Prostate gland (tissue), 2 donors: ENCODE data around the gene ENTPD8. TPM values are rescaled to one million over a fixed set of nuclear protein-coding genes. Genes with fewer than 3 reads are reported as not detected.
"Not testable (repeated sequence)": the region's sequence is repeated elsewhere in the genome, so short reads cannot be mapped to it uniquely, and the experiment has no call there.

Source experiments
- DNase-seq: peaks from one replicate; pipeline ENCODE4 v3.0.0-alpha.2; 2019; ENCODE audit warnings: low spot score
- H3K27ac ChIP-seq, 2 donors: fragments of 200-600 bp; sonication (generic); 2 replicates each; pipeline ENCODE4 v1.5.1; 2017 to 2019
- H3K27me3 ChIP-seq: fragments of 200-600 bp; sonication (generic); replicated peaks from 2 replicates; pipeline ENCODE4 v1.5.1; 2019; ENCODE audit not compliant: insufficient read depth
- H3K36me3 ChIP-seq, 2 donors: fragments of 200-600 bp; sonication (generic); 1 replicate in 1 of 2; 2 replicates in 1 of 2; pipeline versions ENCODE4 v1.5.1 to v1.8.1; 2017 to 2019
- H3K4me1 ChIP-seq: fragments of 200-600 bp; sonication (generic); replicated peaks from 2 replicates; pipeline ENCODE4 v1.5.1; 2019
- H3K4me3 ChIP-seq, 2 donors: fragments of 200-600 bp; sonication (generic); 2 replicates each; pipeline ENCODE4 v1.5.1; 2017 to 2019
- H3K9me3 ChIP-seq: fragments of 200-600 bp; sonication (generic); 2 replicates; pipeline ENCODE4 v1.5.1; 2017
- POLR2A ChIP-seq: fragments of 450-650 bp; IDR thresholded peaks from one replicate; pipeline ENCODE4 v1.6.1; 2016; ENCODE audit warnings: antibody characterized with exemption, mild to moderate bottlenecking
- POLR2AphosphoS5 ChIP-seq: sonication (generic); formaldehyde crosslinking; IDR thresholded peaks from one replicate; pipeline ENCODE4 v1.6.1; 2017; ENCODE audit warnings: antibody characterized with exemption
- WGBS: methylation state at CpG from one replicate; pipeline ENCODE4 v1.1.5; 2018; 5-methylcytosine and 5-hydroxymethylcytosine counted together
- intact Hi-C: fragments of 100-400 bp; cut with DNase I; formaldehyde crosslinking; loops from one replicate; pipeline ENCODE4 v1.14.2; 2022
- total RNA-seq, 2 donors: library from RNA; depleted of rRNA; stranded (reverse); fragments of >200 nt; gene quantifications; one replicate each; pipeline ENCODE4 v1.1.0, GENCODE V29; 2016
- TF ChIP-seq, protein P1 (sequence below), 4 experiments: fragments of 200-600 bp in 2 of 4; fragments of 450-650 bp in 2 of 4; sonication (generic) in 2 of 4; IDR thresholded peaks; 1 replicate in 3 of 4; 2 replicates in 1 of 4; pipeline ENCODE4 v1.5.1; 2016 to 2019; ENCODE audit warnings: antibody characterized with exemption in 4 of 4, mild to moderate bottlenecking in 2 of 4, moderate library complexity in 2 of 4

ENTPD8 gene
- total RNA-seq, 2 donors from 2014 or later: 1.8 TPM

DNA sequence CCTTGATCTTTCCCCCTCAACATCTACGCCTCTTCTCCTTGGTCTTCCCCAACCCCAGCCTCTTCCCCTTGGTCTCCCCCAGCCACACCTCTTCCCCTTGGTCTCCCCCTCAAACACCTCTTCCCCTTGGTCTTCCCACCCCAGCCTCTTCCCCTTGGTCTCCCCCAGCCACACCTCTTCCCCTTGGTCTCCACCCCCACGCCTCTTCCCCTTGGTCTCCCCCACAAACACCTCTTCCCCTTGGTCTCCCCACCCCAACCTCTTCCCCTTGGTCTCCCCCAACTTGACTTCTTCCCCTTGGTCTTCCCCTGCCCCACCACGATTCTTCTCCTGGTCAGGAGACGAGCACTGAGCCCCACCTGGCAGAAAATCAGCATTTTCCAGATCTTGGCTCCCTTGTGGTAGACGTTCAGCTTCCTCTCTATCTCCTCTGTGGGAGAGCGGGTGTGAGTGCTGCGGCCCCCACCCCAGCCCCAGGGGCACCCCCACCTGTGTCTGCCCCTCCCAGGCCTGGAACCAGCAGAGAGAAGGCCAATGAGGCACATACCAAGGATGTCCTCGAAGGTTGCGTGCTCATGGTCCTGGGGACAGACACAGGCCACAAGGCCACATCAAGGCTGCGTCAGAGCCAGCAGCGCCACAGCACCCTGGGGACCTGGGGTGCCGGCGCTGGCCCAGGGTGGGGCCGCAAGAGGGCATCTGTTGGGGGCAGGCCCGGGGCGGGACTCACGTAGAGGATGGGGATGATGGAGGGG lies 11.0 kb upstream of the ENTPD8 start:
- Histone ChIP-seq H3K36me3 (no peaks in the 10 kb centered on the region), H3K4me3 (no peak overlapping the region), H3K27ac (no peak overlapping the region), H3K9me3 (no peaks in the 10 kb centered on the region), H3K27me3 (no peaks in the 10 kb centered on the region), H3K4me1 (peaks cover 4% of the 10 kb centered on the region)
- TF ChIP-seq, protein P1, sequence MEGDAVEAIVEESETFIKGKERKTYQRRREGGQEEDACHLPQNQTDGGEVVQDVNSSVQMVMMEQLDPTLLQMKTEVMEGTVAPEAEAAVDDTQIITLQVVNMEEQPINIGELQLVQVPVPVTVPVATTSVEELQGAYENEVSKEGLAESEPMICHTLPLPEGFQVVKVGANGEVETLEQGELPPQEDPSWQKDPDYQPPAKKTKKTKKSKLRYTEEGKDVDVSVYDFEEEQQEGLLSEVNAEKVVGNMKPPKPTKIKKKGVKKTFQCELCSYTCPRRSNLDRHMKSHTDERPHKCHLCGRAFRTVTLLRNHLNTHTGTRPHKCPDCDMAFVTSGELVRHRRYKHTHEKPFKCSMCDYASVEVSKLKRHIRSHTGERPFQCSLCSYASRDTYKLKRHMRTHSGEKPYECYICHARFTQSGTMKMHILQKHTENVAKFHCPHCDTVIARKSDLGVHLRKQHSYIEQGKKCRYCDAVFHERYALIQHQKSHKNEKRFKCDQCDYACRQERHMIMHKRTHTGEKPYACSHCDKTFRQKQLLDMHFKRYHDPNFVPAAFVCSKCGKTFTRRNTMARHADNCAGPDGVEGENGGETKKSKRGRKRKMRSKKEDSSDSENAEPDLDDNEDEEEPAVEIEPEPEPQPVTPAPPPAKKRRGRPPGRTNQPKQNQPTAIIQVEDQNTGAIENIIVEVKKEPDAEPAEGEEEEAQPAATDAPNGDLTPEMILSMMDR (IDR thresholded peaks at IDR 0.05): no peak
- TF ChIP-seq POLR2AphosphoS5 (no peak), POLR2A (no peak)
- whole genome bisulfite sequencing: 92% methylated on average over 17 of the region's 17 CpGs
- intact Hi-C loops: no loop called here
- DNase-seq: no peak

DNA sequence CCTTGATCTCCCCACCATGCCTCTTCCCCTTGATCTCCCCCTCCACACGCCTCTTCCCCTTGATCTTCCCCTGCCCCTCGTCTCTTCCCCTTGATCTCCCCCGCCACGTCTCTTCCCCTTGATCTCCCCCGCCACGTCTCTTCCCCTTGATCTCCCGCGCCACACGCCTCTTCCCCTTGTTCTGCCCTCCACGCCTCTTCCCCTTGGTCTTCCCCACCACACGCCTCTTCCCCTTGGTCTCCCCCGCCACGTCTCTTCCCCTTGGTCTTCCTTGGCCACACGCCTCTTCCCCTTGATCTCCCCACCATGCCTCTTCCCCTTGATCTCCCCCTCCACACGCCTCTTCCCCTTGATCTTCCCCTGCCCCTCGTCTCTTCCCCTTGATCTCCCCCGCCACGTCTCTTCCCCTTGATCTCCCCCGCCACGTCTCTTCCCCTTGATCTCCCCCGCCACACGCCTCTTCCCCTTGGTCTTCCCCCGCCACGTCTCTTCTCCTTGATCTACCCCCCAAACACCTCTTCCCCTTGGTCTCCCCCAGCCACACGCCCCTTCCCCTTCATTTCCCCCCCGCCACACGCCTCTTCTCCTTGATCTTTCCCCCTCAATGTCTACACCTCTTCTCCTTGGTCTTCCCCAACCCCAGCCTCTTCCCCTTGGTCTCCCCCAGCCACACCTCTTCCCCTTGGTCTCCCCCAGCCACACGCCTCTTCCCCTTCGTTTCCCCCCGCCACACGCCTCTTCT lies 10.3 kb upstream of the ENTPD8 start:
- H3K4me3 ChIP-seq, intact Hi-C loops, H3K27ac ChIP-seq, DNase-seq, H3K9me3 ChIP-seq, H3K27me3 ChIP-seq, H3K4me1 ChIP-seq, H3K36me3 ChIP-seq: not testable (repeated sequence)
- 84% methylated on average over 20 of the region's 31 CpGs for WGBS

DNA sequence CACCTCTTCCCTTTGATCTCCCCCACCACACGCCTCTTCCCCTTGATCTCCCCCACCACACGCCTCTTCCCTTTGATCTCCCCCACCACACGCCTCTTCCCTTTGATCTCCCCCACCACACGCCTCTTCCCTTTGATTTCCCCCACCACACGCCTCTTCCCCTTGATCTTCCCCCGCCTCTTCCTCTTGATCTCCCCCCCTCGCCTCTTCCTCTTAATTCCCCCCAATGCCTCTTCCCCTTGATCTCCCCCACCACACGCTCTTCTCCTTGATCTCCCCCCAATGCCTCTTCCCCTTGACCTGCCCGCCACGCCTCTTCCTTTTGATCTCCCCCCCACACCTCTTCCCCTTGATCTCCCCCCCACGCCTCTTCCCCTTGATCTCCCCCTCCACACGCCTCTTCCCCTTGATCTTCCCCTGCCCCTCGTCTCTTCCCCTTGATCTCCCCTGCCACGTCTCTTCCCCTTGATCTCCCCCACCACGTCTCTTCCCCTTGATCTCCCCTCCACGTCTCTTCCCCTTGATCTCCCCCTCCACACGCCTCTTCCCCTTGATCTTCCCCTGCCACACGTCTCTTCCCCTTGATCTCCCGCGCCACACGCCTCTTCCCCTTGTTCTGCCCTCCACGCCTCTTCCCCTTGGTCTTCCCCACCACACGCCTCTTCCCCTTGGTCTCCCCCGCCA lies 9.5 kb upstream of the ENTPD8 start:
- H3K27ac ChIP-seq, H3K4me3 ChIP-seq, DNase-seq, H3K36me3 ChIP-seq, H3K9me3 ChIP-seq, intact Hi-C loops, H3K4me1 ChIP-seq, H3K27me3 ChIP-seq: not testable (repeated sequence)
- 89% methylated on average over 23 of the region's 24 CpGs for WGBS

DNA sequence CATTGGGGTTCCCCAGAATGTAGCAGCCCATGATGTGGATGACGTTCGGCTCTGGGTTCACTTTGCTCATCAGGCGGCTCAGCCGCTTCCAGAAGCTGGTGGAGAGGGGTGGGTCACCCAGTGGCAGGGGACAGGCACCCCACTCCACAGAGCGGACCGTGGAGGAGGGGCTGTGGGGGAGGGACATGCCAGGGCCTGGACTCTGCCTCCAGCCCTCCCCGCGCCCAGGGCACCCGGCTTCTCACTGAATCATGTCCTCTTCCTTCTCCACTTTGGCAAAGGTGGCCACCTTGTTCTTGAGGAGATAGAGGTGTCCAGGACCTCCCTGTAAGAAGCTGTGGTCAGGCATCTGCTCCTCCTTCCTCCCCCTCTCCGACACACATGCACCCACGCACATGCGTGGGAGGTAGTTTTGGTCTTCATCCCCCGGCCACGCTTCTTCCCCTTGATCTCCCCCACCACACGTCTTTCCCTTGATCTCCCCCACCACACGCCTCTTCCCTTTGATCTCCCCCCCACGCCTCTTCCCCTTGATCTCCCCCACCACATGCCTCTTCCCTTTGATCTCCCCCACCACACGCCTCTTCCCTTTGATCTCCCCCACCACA lies 8.9 kb upstream of the ENTPD8 start:
- Histone ChIP-seq H3K36me3 (no peaks in the 10 kb centered on the region), H3K27me3 (no peaks in the 10 kb centered on the region), H3K9me3 (no peaks in the 10 kb centered on the region), H3K27ac (no peak overlapping the region), H3K4me1 (peaks cover 4% of the 10 kb centered on the region), H3K4me3 (no peak overlapping the region)
- intact Hi-C loops: no loop called here
- no peak for DNase-seq
- TF ChIP-seq POLR2A (no peak), POLR2AphosphoS5 (no peak)
- TF ChIP-seq, protein P1 (IDR thresholded peaks at IDR 0.05): no peak
- WGBS: 80% methylated on average over 18 of the region's 18 CpGs

DNA sequence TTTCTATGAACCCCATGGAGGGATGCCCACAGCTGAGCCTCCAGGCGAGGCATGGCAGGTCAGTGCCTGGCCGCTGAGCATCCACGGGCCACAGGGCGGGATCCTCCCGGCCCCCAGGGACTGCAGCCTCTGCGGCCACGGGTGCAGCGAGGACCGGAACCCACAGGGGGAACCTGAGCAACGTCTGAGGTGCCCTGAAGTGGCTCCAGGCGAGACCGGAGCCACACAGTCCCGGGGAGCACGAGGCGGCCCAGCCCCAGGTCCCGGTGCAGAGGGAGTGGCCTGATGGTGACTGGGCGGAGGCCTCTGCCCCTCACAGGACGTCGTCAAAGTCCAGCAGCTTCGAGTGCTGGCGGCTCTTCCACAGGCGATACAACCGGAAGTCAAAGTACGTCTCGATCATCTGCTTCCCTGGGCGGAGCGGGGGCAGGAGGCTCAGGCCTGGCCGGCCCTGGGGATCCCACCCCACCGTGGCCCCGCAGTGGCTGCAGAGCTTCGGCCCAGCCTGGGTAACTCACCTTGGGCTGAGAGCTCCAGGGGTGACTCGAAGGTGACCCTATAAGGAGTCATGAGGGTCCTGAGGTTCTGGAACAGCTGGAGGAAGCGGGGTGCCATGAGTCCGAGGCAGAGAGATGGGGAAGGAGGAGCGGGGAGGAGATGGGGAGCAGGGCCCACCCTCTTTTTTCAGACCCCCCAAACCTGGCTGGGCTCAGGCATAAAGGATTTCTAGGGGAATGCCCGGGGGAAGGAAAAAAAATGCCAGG lies 8.1 kb upstream of the ENTPD8 start:
- intact Hi-C loops: no loop called here
- no peak for DNase-seq
- peaks cover under 1% of the 10 kb centered on the region for H3K4me1 ChIP-seq
- no peaks in the 10 kb centered on the region for H3K9me3 ChIP-seq
- no peaks in the 10 kb centered on the region for H3K27me3 ChIP-seq
- no peak for TF ChIP-seq POLR2A
- TF ChIP-seq, protein P1 (IDR thresholded peaks at IDR 0.05): no peak
- no peak for TF ChIP-seq POLR2AphosphoS5
- no peak overlapping the region for H3K27ac ChIP-seq
- no peaks in the 10 kb centered on the region for H3K36me3 ChIP-seq
- WGBS: 83% methylated on average over 36 of the region's 36 CpGs
- H3K4me3 ChIP-seq: no peak overlapping the region
